HEK293 (cell line): ENCODE measurements around the gene SALL1.

Experiments
- EGR2 ChIP-seq: fragments of 450-650 bp; formaldehyde crosslinking; IDR thresholded peaks from 2 replicates; pipeline ENCODE4 v1.5.1; 2016; ENCODE audit warnings: low read depth, missing biosample characterization, missing genetic modification characterization
- GLIS1 ChIP-seq: fragments of 450-650 bp; formaldehyde crosslinking; IDR thresholded peaks from 2 replicates; pipeline ENCODE4 v1.5.1; 2016; ENCODE audit warnings: missing biosample characterization, missing genetic modification characterization
- HOXC10 ChIP-seq: sonication (generic); formaldehyde crosslinking; IDR thresholded peaks from 2 replicates; pipeline ENCODE4 v1.8.1; 2023; ENCODE audit warnings: mild to moderate bottlenecking, missing genetic modification reagents
- INSM2 ChIP-seq: fragments of 450-650 bp; formaldehyde crosslinking; IDR thresholded peaks from 2 replicates; pipeline ENCODE4 v1.5.1; 2016; ENCODE audit warnings: missing biosample characterization, missing genetic modification characterization
- KLF8 ChIP-seq: fragments of 450-650 bp; formaldehyde crosslinking; IDR thresholded peaks from 2 replicates; pipeline ENCODE4 v1.5.1; 2016; ENCODE audit warnings: missing biosample characterization, missing genetic modification characterization
- MYNN ChIP-seq: fragments of 450-650 bp; formaldehyde crosslinking; IDR thresholded peaks from 2 replicates; pipeline ENCODE4 v1.5.1; 2016; ENCODE audit warnings: missing biosample characterization, missing genetic modification characterization, borderline replicate concordance
- PATZ1 ChIP-seq: fragments of 450-650 bp; formaldehyde crosslinking; IDR thresholded peaks from 2 replicates; pipeline ENCODE4 v1.5.1; 2016; ENCODE audit warnings: missing biosample characterization, missing genetic modification characterization
- SP3 ChIP-seq: fragments of 450-650 bp; formaldehyde crosslinking; IDR thresholded peaks from 2 replicates; pipeline ENCODE4 v1.5.1; 2016; ENCODE audit warnings: missing biosample characterization, missing genetic modification characterization
- ZBTB26 ChIP-seq: fragments of 450-650 bp; formaldehyde crosslinking; optimal IDR thresholded peaks from 2 replicates; pipeline ENCODE3; 2016; ENCODE audit warnings: missing biosample characterization, mild to moderate bottlenecking, missing genetic modification characterization
- ZBTB48 ChIP-seq: fragments of 450-650 bp; formaldehyde crosslinking; IDR thresholded peaks from 2 replicates; pipeline ENCODE4 v1.5.1; 2016; ENCODE audit warnings: missing biosample characterization, missing genetic modification characterization
- ZEB2 ChIP-seq: fragments of 450-650 bp; formaldehyde crosslinking; IDR thresholded peaks from 2 replicates; pipeline ENCODE4 v1.5.1; 2016; ENCODE audit warnings: missing biosample characterization, missing genetic modification characterization
- ZFP41 ChIP-seq: fragments of 450-650 bp; formaldehyde crosslinking; IDR thresholded peaks from 2 replicates; pipeline ENCODE4 v1.5.1; 2016; ENCODE audit warnings: missing biosample characterization, missing genetic modification characterization, borderline replicate concordance
- ZFP69B ChIP-seq: fragments of 450-650 bp; formaldehyde crosslinking; IDR thresholded peaks from 2 replicates; pipeline ENCODE4 v1.5.1; 2016; ENCODE audit warnings: missing biosample characterization, missing genetic modification characterization
- ZNF157 ChIP-seq: fragments of 450-650 bp; formaldehyde crosslinking; IDR thresholded peaks from 2 replicates; pipeline ENCODE4 v1.5.1; 2016; ENCODE audit warnings: missing biosample characterization, missing genetic modification characterization
- ZNF16 ChIP-seq: fragments of 450-650 bp; formaldehyde crosslinking; IDR thresholded peaks from 2 replicates; pipeline ENCODE4 v1.5.1; 2016; ENCODE audit warnings: low read depth, missing biosample characterization, missing genetic modification characterization
- ZNF211 ChIP-seq: fragments of 450-650 bp; formaldehyde crosslinking; IDR thresholded peaks from 2 replicates; pipeline ENCODE4 v1.5.1; 2016; ENCODE audit warnings: low read depth, missing biosample characterization, missing genetic modification characterization
- ZNF274 ChIP-seq, 2 experiments: fragments of 200-500 bp in 1 of 2; fragments of 450-650 bp in 1 of 2; sonication (Bioruptor generic) in 1 of 2; formaldehyde crosslinking in 1 of 2; IDR thresholded peaks; 2 replicates each; pipeline versions ENCODE4 v1.5.1 to v1.6.1; 2014 to 2016; ENCODE audit warnings: borderline replicate concordance in 1 of 2, inconsistent platforms in 1 of 2, low read length in 1 of 2, missing biosample characterization in 1 of 2, missing genetic modification characterization in 1 of 2
- ZNF488 ChIP-seq: fragments of 450-650 bp; formaldehyde crosslinking; IDR thresholded peaks from 2 replicates; pipeline ENCODE4 v1.5.1; 2016; ENCODE audit warnings: missing biosample characterization, missing genetic modification characterization
- ZNF513 ChIP-seq: fragments of 450-650 bp; IDR thresholded peaks from 2 replicates; pipeline ENCODE4 v1.5.1; 2018; ENCODE audit warnings: missing biosample characterization, missing genetic modification characterization
- ZNF549 ChIP-seq: fragments of 450-650 bp; IDR thresholded peaks from 2 replicates; pipeline ENCODE4 v1.5.1; 2018; ENCODE audit warnings: missing biosample characterization, missing genetic modification characterization, mild to moderate bottlenecking, inconsistent platforms, moderate library complexity
- ZNF580 ChIP-seq: fragments of 450-650 bp; formaldehyde crosslinking; IDR thresholded peaks from 2 replicates; pipeline ENCODE4 v1.5.1; 2016; ENCODE audit warnings: missing biosample characterization, missing genetic modification characterization
- ZNF639 ChIP-seq: fragments of 450-650 bp; formaldehyde crosslinking; IDR thresholded peaks from 2 replicates; pipeline ENCODE4 v1.5.1; 2016; ENCODE audit warnings: missing biosample characterization, missing genetic modification characterization
- ZNF645 ChIP-seq: fragments of 450-650 bp; formaldehyde crosslinking; IDR thresholded peaks from 2 replicates; pipeline ENCODE4; 2016; ENCODE audit warnings: missing biosample characterization, missing genetic modification characterization
- ZNF658 ChIP-seq: fragments of 450-650 bp; formaldehyde crosslinking; IDR thresholded peaks from 2 replicates; pipeline ENCODE4; 2016; ENCODE audit warnings: missing biosample characterization, missing genetic modification characterization
- ZNF664 ChIP-seq: fragments of 450-650 bp; formaldehyde crosslinking; IDR thresholded peaks from 2 replicates; pipeline ENCODE4 v1.5.1; 2016; ENCODE audit warnings: missing biosample characterization, missing genetic modification characterization
- ZNF777 ChIP-seq: fragments of 450-650 bp; formaldehyde crosslinking; IDR thresholded peaks from 2 replicates; pipeline ENCODE4 v1.5.1; 2017; ENCODE audit warnings: missing biosample characterization, missing genetic modification characterization, borderline replicate concordance
- ZSCAN18 ChIP-seq: fragments of 450-650 bp; formaldehyde crosslinking; IDR thresholded peaks from 2 replicates; pipeline ENCODE4 v1.5.1; 2016; ENCODE audit warnings: missing biosample characterization, missing genetic modification characterization

SALL1 gene

GRCh38 chr16:51151961-51152663 lies 1.0 kb upstream of the SALL1 start (continued):
- TF ChIP-seq PATZ1 (tag by site-specific recombination) (peak; percentile 89), ZNF664 (tag by site-specific recombination) (no peak), ZFP41 (tag by site-specific recombination) (no peak), ZNF639 (tag by site-specific recombination) (no peak), ZBTB26 (tag by site-specific recombination) (peak; percentile 62), ZNF580 (tag by site-specific recombination) (peak; percentile 28), ZNF549 (tag by site-specific recombination) (no peak), INSM2 (tag by site-specific recombination) (no peak), ZSCAN18 (no peak), ZNF645 (no peak), SP3 (tag by site-specific recombination) (peak; percentile 81), HOXC10 (CRISPR knock-in tag) (no peak), ZBTB48 (tag by site-specific recombination) (peak; percentile 76; the same call in 1 of the 2 replicates), ZEB2 (tag by site-specific recombination) (peak; percentile 86), ZNF658 (tag by site-specific recombination) (no peak), ZNF157 (no peak), EGR2 (tag by site-specific recombination) (peak; percentile 89), MYNN (tag by site-specific recombination) (no peak), KLF8 (tag by site-specific recombination) (peak; percentile 82), ZNF211 (no peak), ZNF16 (tag by site-specific recombination) (no peak), ZNF274 (IDR thresholded peaks at IDR 0.05; ENCODE audit: low read length) (no peak), ZNF274 (tag by site-specific recombination; IDR thresholded peaks at IDR 0.05; ENCODE audit: borderline replicate concordance) (no peak), GLIS1 (no peak; the same call in 1 of the 2 replicates), ZNF513 (tag by site-specific recombination) (no peak), ZNF777 (tag by site-specific recombination) (0 out of 2 replicates have a peak, but pooled peaks have one; percentile 35), ZNF488 (no peak), ZFP69B (tag by site-specific recombination) (0 out of 2 replicates have a peak, but pooled peaks have one; percentile 11)
